ENCODE measurements around the gene SLC26A2.

SLC26A2 gene

DNA sequence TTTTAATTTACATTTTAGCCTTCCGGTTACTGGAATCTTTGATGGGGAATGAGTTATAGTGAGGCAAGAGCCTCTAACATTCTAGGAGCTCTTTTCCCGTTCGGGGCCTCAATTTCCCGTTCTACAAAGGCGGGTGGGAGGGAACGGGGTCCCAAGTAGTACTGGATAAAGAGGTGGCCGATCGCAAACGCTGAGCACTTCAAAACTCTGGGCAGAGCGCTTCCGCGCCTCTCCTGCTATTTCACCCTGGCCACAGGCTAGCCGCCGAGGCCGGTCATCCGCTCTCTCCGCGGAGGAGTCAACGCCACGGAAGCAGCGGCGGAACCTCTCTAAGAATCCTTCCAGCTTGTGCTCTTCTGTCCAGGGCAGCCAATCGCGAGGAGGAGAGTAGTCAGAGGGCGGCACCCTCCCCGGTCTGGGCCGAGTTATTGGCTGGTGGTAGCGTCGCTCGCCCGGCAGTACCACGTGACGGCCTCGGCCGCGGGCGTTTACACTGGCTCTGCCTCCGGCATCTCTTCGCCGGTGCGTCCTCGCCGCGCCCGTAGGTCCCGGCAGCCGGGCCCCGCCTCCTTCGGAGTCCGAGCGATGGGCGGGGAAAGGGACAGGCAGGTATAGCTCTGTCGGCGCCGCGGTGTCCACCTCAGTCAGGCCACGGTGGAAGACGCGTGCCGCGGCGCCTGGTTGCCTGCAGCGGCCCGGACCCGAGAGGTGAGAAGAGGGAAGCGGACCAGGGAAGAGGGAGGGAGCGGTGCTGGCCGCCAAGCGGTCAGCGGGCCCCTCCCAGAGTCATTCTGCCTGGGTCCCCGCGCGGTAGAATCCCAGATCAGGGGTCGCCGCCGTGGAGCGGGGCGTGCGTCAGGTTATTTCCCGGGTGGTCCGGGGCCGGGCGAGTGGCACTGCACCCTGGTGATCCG lies at the start of gene SLC26A2:
TSS of gene SLC26A2 (plus strand) at position 487 of the 914 bp plus-strand sequence. CDS start 16,895 bp downstream, outside the sequence.
- Mint-ChIP-seq H3K4me3 (peak within 1 kb of the TSS; percentile 90), H3K36me3 (ENCODE audit: low read depth) (peaks cover 13% of the 10 kb centered on the region), H3K4me1 (ENCODE audit: low read depth) (peaks cover 36% of the 10 kb centered on the region), H3K9me3 (no peaks in the 10 kb centered on the region), H3K27ac (peak within 1 kb of the TSS; percentile 100), H3K27me3 (no peaks in the 10 kb centered on the region)
- peak; percentile 93 for DNase-seq

DNA sequence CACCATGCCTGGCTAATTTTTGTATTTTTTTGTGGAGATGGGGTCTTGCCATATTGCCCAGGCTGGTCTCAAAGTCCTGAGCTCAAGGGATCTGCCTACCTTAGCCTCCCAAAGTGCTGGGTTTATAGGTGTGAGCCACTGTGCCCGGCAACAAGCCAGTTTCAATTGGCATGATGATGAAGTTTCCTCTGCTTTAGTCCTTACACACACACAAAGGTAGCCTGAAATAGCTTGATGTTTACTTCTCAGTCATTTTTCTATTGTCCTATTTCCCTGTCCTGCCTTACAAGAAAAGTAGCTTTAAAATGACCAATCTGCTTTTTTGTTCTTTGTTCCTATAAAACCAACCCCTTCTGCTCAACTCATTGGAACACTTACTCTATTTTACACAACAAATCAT lies 49.5 kb upstream of the SLC26A2 start:
- Mint-ChIP-seq H3K9me3 (no peaks in the 10 kb centered on the region), H3K27ac (no peak overlapping the region), H3K36me3 (ENCODE audit: low read depth) (no peaks in the 10 kb centered on the region), H3K27me3 (peaks cover 31% of the 10 kb centered on the region), H3K4me1 (ENCODE audit: low read depth) (peaks cover 1% of the 10 kb centered on the region), H3K4me3 (no peak overlapping the region)
- no peak for DNase-seq

DNA sequence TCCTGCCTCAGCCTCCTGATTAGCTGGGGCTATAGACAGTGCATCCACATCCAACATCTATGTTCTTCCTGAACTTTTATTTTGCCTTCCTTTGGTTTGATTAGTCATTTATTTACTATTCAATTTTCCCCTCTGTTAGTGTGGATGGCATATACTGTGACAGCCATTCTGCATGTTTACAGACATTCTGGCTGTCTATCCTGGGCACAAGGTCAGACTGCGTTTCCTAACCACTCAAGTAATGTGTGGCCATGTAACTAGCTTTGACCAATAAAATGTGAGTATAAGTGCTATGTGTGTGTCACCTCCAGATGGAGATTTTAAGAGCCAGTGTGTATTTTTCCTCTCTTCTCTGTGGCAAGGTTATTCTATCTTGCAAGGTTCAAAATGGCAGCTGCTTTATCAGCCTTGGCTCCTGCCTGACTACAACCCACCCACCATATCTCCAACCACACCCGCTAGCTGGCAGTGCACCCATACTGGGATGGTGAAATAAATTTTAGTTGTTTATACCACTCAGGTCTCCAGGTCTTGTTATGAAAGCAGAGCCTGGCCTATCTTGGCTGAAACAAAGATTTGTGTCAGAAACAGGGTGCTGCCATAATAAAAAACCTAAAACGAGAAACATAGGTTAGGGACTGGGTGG lies 48.2 kb upstream of the SLC26A2 start:
- peaks cover 1% of the 10 kb centered on the region for H3K4me1 Mint-ChIP-seq (ENCODE audit: low read depth)
- no peaks in the 10 kb centered on the region for H3K36me3 Mint-ChIP-seq (ENCODE audit: low read depth)
- H3K27ac Mint-ChIP-seq = no peak overlapping the region

DNA sequence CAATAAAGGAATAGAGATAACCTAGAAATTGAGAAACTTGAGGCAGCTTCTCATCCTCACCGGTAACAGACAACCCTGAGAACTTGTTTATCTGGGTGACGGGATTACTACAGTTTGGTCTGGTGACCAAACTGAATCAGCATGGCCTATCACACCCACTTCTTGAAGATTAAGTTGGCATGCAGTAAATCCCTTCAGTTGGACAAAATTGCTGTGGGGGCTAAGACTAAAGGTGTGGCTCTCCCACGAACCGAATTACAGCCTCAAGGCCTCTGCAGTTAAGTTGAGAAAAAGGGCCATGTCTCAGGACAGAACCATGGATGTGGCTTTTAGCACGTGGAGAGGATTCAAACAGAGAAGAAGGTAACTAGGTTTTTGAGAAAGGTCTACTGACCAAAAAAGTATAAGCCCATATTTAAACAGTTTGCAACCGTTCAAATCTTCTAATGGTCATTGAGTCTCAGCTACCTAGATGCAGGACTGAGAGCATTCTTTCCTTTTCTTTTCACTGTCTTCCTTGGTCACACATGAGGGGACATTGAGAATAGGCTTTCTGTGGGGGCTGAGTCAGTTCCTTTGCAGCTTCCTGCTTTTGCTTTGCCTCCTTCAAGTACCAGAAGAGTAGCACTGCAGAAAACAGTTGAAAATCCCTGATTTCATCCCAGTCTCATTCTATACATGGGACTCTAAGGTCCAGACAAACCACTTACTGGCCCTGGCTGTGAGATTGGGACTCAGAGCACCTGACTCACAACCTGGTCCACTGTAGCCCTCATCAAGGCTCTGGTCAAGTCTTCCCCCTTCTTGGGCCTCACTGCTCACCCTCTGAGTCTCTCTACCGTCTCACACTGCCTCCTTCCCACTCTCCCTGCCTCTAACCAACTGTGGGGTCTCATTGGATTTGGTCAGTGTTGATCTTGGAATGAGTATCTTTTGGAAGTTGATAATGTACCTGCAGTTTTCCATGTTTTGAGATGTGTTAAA lies 46.8 kb upstream of the SLC26A2 start:
- Mint-ChIP-seq H3K4me1 (ENCODE audit: low read depth) (peaks cover 1% of the 10 kb centered on the region), H3K4me3 (no peak overlapping the region), H3K9me3 (no peaks in the 10 kb centered on the region), H3K27me3 (peaks cover 30% of the 10 kb centered on the region), H3K36me3 (ENCODE audit: low read depth) (no peaks in the 10 kb centered on the region), H3K27ac (no peak overlapping the region)
- DNase-seq = no peak

More for the DNA sequence above, 48.2 kb upstream of the SLC26A2 start:
- no peak overlapping the region for H3K4me3 Mint-ChIP-seq
- no peaks in the 10 kb centered on the region for H3K9me3 Mint-ChIP-seq
- H3K27me3 Mint-ChIP-seq = peaks cover 28% of the 10 kb centered on the region
- no peak for DNase-seq

DNA sequence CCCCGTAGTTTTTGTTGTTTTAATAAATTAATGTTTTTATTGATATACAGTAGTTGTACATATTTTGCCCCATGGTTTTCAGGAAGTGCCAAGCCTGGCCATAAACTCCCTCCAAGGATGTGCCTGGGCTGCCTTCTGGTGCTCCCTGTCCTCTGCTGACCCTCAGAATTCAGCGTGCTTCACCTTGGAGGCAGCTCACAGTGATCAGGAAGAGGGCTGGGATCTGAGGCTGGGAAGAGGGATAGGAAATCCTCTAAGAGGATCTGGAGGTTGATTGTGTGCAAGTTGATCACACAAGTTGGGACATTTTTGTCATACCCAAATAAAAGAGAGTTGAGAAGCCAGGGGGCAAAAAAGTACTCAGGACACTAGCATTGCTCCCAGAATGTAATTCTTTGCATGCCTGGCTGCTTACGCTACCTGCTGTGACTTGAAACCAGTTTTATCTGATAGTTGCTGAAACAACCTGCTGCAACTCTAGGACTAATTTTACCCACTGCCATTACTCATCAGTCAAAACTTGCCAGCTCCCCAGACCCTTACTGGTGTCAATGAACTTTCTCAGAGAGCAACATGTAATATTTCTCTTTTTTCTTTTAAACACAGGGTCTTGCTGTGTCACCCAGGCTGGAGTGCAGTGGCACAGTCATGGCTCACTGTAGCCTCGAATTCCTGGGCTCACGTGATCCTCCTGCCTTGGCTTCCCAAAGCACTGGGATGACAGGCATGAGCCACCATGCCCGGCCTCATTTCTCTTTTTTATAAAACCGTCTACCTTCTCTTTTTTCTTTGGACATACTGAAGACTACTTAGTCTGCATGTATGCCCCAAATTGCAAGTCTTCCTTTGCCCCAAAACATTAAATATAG lies 44.9 kb upstream of the SLC26A2 start:
- H3K27me3 Mint-ChIP-seq = peaks cover 24% of the 10 kb centered on the region
- no peak for DNase-seq
- H3K4me1 Mint-ChIP-seq (ENCODE audit: low read depth) = peaks cover 1% of the 10 kb centered on the region
- H3K36me3 Mint-ChIP-seq (ENCODE audit: low read depth) = no peaks in the 10 kb centered on the region
- H3K27ac Mint-ChIP-seq = no peak overlapping the region
- no peaks in the 10 kb centered on the region for H3K9me3 Mint-ChIP-seq
- H3K4me3 Mint-ChIP-seq = no peak overlapping the region

DNA sequence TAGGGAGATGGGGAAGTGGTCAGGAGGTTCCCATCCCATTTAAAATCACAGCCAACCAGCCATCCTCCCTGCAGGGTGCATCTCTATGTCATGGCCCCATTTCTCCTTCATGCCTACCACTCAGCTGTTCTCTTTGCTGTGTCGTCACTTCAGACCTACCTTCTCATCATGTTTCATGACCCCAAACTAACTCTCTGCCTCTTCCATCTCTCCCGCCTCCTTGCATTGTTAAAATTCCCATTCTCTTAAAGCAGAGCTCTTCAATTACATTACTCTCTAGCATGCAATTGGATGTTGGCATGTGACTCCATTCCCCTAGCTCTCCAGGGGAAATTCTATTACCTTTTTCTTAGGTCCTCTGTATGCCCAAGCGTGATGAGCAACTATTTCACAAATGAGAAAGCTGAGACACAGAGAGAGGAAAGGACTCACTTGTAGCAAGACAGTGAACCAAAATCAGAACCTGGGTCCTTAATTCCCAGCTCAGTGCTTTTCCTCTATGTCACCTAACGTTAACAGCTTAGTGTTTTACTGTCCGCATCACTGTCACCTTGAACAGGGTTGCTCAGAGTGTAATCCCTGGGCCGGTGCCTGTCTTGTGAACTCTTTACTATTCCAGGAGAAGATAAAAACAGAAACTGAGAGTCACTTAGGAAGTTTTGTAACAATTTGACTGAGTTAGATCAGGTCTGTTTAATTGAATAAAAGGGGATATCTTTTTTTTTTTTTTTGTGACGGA lies 44.1 kb upstream of the SLC26A2 start:
- Mint-ChIP-seq H3K27me3 (peaks cover 18% of the 10 kb centered on the region), H3K27ac (no peak overlapping the region), H3K9me3 (no peaks in the 10 kb centered on the region), H3K4me3 (no peak overlapping the region), H3K36me3 (ENCODE audit: low read depth) (no peaks in the 10 kb centered on the region), H3K4me1 (ENCODE audit: low read depth) (peaks cover 2% of the 10 kb centered on the region)
- no peak for DNase-seq

DNA sequence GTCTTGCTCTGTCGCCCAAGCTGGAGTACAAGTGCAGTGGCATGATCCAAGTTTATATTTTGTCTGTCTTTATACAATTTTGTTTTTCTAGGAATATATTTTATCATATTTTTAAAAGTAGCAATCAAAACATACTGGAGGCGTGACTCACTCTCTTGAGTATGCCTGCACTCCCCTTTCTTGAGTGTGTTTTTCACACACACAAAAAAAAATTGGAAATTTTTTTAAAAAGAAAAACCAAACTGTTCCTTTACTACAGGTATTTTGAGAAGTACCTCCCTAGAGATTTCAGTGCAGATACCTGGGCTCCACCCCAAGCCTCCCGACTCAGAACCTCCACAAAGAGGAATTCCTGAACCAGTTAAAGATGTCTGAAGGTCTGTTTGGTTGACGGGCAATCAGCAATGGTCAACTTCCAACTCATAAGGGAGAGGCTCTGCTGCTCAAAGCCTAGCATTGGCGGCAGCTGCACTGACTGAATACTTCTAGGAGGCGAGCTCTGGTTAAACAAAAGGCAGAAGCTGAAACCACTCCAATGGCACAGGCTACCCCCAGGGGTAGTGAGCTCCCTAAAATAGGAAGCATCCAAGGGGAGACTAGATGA lies 43.4 kb upstream of the SLC26A2 start:
- H3K27me3 Mint-ChIP-seq = peaks cover 14% of the 10 kb centered on the region
- no peaks in the 10 kb centered on the region for H3K9me3 Mint-ChIP-seq
- peaks cover 3% of the 10 kb centered on the region for H3K4me1 Mint-ChIP-seq (ENCODE audit: low read depth)
- H3K36me3 Mint-ChIP-seq (ENCODE audit: low read depth) = no peaks in the 10 kb centered on the region
- no peak for DNase-seq
- H3K27ac Mint-ChIP-seq = no peak overlapping the region
- H3K4me3 Mint-ChIP-seq = no peak overlapping the region

DNA sequence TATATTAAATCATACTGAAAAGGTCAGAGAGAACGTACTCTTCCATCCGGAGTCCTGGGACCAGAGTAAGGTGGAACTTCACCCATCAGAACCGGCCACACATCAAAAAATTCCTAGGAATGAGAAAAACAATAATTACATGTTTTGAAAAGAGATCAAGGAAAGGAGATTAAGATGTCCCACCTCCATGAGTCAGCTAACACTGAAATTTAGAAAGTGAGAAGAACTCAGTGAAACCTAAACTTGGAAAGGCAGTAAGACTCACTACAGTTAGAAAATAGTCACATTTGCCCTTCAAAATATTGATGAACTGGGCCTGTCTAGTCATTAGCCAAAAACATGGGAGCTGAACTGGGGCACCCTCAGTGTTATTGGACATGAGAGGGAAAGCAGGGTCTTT lies 39.0 kb upstream of the SLC26A2 start:
- Mint-ChIP-seq H3K4me3 (no peak overlapping the region), H3K27me3 (peaks cover 11% of the 10 kb centered on the region), H3K9me3 (no peaks in the 10 kb centered on the region), H3K4me1 (ENCODE audit: low read depth) (peaks cover 1% of the 10 kb centered on the region), H3K27ac (no peak overlapping the region), H3K36me3 (ENCODE audit: low read depth) (no peaks in the 10 kb centered on the region)
- no peak for DNase-seq

DNA sequence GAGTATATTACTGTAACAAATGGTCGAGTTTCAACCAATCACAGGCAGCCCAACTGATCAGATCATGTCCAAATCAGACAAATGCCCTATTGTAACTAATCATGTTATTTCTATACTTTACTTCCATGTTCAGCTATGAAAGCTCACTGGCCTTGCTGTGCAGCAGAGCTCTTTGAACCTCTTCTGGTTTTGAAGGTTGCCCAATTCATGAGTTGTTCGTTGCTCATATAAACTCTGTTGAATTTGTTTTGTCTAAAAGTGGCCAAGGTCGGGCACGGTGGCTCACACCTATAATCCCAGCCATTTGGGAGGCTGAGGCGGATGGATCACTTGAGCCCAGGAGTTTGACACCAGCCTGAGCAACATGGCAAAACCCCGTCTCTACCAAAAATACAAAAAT lies 37.6 kb upstream of the SLC26A2 start:
- Mint-ChIP-seq H3K4me1 (ENCODE audit: low read depth) (peaks cover 1% of the 10 kb centered on the region), H3K27ac (no peak overlapping the region), H3K4me3 (no peak overlapping the region), H3K36me3 (ENCODE audit: low read depth) (no peaks in the 10 kb centered on the region), H3K27me3 (peaks cover 6% of the 10 kb centered on the region), H3K9me3 (no peaks in the 10 kb centered on the region)
- DNase-seq = no peak

DNA sequence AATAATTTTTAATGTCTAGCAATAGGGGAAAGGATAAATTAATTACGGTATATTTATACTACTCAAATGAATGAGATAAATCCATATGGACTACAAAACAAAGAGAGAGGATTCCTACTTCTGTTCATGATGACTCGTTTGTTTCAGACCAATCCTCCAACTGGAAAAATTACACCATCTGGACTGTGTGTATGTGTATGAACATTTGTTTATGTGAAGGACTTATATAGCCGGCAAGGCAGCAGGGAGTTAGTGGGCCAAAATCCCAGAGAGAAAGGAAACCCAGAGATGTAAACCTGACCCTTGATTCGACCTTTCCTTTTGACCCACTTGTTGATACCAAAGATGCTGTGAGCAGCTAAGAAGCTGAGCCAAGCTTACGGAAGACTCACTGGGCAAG lies 36.1 kb upstream of the SLC26A2 start:
- peaks cover 5% of the 10 kb centered on the region for H3K27me3 Mint-ChIP-seq
- no peak overlapping the region for H3K27ac Mint-ChIP-seq
- no peak overlapping the region for H3K4me3 Mint-ChIP-seq
- no peaks in the 10 kb centered on the region for H3K9me3 Mint-ChIP-seq
- H3K4me1 Mint-ChIP-seq (ENCODE audit: low read depth) = peaks cover 1% of the 10 kb centered on the region
- no peaks in the 10 kb centered on the region for H3K36me3 Mint-ChIP-seq (ENCODE audit: low read depth)
- no peak for DNase-seq

DNA sequence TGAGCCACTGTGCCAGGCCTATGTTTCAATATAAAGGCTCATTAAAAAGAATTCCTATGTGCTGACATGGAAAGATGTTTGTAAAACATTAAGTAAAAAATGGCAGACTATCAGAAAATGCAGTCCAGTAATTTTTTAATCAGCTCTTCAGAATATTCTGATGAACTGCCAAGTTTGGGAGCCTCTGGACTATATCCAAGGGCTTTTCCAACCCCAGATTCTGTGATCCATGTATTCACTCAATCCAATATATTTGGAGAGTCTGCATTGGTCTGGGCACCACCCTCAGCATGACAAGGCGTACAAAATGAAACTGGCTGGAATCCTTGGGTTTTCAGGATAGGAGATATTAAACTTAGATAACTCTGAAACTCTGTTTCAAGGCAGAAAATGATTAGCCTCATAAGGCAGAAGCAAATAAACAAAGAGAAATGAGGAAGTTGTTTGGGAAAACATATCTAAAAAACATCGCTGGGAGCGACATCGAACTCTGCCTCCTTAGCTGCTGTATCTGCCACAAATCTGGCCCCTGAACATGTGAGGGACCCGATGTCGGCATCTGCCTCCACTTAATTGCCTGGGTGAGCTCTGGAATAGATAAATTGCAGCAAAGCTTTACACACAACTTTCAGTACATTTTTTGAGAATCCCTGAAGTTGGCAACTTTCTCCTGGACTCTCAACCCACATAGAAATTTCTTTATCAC lies 30.4 kb upstream of the SLC26A2 start:
- no peak for DNase-seq
- no peaks in the 10 kb centered on the region for H3K36me3 Mint-ChIP-seq (ENCODE audit: low read depth)
- no peak overlapping the region for H3K4me3 Mint-ChIP-seq
- peaks cover 5% of the 10 kb centered on the region for H3K4me1 Mint-ChIP-seq (ENCODE audit: low read depth)
- peaks cover 30% of the 10 kb centered on the region for H3K27me3 Mint-ChIP-seq
- no peak overlapping the region for H3K27ac Mint-ChIP-seq
- H3K9me3 Mint-ChIP-seq = no peaks in the 10 kb centered on the region

DNA sequence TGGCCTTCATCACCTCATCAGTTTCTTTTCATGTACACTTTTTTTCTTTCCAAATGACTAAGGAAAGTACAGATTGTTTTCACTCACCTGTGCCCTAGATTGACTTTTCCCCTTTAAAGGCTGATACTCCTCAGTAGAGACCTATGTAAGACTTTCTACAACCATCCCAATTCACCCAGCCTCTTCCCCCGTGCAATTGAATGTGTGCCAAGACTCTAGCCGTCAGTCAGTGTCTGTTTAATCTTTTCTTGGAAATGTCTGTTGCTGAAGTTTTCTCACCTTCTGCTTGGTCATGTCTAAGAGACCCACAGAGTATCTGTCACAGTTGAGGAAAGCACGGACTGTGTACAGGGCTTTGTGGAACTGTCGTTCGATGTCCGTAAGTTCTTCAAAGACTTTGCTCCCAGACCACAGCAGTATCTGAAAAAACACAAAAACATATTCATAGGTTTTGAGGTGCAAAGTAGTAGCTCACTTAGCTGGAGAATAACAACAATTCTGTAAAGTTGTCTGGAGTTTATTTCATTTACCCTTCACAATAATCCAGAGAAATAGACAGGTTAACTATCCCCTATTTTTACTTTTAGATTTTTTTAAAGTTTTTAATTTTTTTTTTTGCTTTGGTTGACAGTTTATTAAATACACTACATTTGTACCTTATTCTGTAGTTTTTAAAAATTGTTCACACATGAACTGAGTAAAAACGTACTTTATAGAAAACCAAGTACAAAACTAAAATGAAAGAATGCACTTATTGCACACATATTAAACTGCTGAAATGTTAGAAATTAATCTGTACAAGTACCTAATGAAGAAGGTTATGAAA lies 29.6 kb upstream of the SLC26A2 start:
- H3K4me3 Mint-ChIP-seq = no peak overlapping the region
- no peak overlapping the region for H3K27ac Mint-ChIP-seq
- H3K27me3 Mint-ChIP-seq = peaks cover 30% of the 10 kb centered on the region
- H3K9me3 Mint-ChIP-seq = no peaks in the 10 kb centered on the region
- peaks cover 5% of the 10 kb centered on the region for H3K4me1 Mint-ChIP-seq (ENCODE audit: low read depth)
- no peak for DNase-seq
- no peaks in the 10 kb centered on the region for H3K36me3 Mint-ChIP-seq (ENCODE audit: low read depth)

Data from activated T-cell treated with anti-CD3 and anti-CD28 coated beads, Interleukin-2, amount 50 U/mL, for 24 hours (primary cell).